ENCODE data around the gene SPTBN1.

DNA sequence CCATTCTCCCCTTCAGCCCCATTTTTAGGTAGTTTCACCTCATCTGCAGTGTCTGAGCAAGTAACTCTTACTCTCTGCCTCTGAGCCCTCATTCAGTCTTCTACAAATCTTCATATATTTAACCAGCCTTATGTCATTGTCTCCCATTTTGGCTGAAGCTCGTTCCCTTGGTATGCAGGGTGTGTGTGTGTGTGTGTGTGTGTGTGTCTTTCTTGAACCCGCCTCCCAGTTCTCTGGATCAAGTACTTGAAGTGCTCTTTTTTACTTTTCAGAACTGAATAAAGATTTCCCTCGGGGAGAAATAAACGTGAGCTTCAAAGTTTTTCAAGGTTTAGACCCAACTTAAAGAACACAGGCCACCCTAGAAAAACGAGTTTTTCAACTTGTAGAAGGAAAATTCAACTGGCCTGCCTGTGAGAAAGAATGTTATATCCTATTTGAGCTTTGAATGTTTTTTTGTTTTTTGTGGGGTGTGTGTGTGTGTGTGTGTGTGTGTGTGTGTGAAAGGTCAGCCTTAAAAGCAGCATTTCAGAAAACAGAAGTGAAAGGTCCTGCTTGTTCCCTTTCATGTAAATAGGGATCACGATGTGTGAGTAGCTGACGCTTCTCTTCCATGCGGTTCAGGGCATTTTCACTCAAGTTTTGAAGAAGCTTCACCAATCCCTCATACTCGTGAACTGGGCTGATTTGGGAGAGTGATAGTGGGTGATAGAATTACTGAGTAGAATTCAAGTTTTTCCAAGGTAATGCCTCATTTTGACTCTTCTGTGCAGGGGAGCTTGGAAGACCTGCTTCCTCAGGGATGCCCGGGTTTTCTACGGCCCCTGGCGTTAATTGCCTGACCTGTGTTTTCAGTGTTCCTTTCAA lies 216.7 kb downstream of the SPTBN1 start:
- no peak for TF ChIP-seq CTCF (conservative IDR thresholded peaks at IDR 0.05; ENCODE audit: low read length)
- no peak for TF ChIP-seq EZH2phosphoT487 (IDR thresholded peaks at IDR 0.05; ENCODE audit: borderline replicate concordance)
